Body of pancreas (tissue), 4 donors: ENCODE measurements around the gene NRCAM.

ENCODE experiments used
- POLR2A ChIP-seq, 3 donors: fragments of 450-650 bp; IDR thresholded peaks; one replicate each; pipeline ENCODE4 v1.6.1; 2016; ENCODE audit warnings: antibody characterized with exemption in 3 of 3, mild to moderate bottlenecking in 2 of 3
- TF ChIP-seq, protein P1 (sequence below), 7 experiments: fragments of 450-650 bp in 4 of 7; fragments of 200-600 bp in 3 of 7; sonication (generic) in 3 of 7; IDR thresholded peaks; one replicate each; pipeline ENCODE4 v1.5.1; 2016 to 2019; ENCODE audit warnings: antibody characterized with exemption in 7 of 7

DNA sequence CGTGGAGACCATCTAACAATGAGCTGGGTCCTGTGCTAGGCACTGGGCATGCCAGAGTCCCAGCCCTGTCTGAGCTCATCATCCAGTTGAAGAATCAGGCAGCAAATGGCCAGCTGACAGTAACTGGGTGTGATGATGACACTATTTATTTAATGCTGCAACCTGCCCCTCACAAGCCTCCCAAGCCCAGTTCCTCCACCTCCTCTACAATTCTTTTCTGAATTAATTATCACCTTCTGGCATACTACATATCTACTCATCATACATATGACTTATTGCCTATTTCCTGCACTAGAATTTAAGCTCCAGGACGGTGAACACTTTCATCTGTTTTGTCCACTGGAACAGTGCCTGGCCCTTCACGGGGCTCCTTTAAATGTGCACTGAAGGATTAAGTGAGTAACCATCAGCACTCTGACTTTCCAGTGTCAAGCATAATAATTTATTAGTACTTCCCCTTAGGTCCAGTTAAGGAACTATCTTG is 229.4 kb downstream of the NRCAM start:
- TF ChIP-seq, protein P1, sequence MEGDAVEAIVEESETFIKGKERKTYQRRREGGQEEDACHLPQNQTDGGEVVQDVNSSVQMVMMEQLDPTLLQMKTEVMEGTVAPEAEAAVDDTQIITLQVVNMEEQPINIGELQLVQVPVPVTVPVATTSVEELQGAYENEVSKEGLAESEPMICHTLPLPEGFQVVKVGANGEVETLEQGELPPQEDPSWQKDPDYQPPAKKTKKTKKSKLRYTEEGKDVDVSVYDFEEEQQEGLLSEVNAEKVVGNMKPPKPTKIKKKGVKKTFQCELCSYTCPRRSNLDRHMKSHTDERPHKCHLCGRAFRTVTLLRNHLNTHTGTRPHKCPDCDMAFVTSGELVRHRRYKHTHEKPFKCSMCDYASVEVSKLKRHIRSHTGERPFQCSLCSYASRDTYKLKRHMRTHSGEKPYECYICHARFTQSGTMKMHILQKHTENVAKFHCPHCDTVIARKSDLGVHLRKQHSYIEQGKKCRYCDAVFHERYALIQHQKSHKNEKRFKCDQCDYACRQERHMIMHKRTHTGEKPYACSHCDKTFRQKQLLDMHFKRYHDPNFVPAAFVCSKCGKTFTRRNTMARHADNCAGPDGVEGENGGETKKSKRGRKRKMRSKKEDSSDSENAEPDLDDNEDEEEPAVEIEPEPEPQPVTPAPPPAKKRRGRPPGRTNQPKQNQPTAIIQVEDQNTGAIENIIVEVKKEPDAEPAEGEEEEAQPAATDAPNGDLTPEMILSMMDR (IDR thresholded peaks at IDR 0.05), result no peak
- no peak for TF ChIP-seq POLR2A (IDR thresholded peaks at IDR 0.05)
